GM21825 (cell line): Measurements from ENCODE around the gene CCDC33.

ENCODE experiments used
- ATAC-seq: cut with Tn5 transposase; IDR thresholded peaks from one replicate; pipeline ENCODE4 v1.9.1; 2021; ENCODE audit warnings: mild to moderate bottlenecking, moderate library complexity; ENCODE audit not compliant: unreplicated experiment

The CCDC33 gene

GRCh38 chr15:74311734-74312444 is 75.8 kb downstream of the CCDC33 start:
- ATAC-seq = no peak

DNA sequence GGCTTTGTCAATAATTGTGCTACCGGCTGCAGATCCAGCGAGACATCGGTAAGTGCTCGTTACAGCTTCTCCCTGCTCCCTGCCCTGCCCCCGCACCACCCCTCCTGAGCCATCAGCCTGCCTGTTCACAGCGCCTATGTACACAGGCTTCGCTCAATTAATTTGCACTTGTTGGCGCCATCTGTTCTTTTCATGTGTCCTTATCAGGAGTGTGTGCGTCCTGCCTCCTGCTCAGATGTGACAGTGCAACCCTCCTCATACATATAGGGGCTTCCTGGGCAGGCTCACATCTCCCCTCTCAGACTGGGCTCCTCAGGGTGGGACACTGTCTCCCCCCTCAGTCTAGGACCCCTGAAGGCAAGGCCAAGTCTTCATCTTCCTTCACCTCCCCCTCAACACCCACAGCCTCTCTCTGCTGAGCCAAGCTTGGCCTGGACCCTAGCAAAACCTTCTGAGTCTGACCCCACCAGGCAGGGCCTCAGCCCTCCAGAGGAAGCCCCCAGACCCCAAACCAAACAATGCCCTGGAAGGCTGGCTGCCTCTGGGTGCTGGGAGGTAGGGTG is 76.4 kb downstream of the CCDC33 start:
- ATAC-seq = no peak

DNA sequence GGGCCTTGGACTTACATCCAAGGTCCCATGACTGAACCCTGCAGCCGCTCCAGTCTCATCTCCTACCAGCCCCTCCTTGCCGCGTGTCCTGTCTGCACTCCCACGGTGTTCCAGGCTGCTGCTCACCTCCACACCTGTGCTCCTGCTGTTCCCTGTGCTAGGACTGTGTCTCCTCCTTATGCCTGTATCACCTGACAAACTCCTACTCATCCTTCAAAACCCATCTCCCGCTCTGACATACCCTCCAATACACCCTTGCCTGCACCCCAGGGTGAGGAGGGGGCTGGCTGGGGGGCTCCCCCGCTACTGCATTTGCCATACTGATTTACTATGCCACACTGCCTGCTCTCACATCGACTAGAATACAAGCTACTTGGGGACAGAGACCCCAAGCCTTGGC is 77.8 kb downstream of the CCDC33 start:
- ATAC-seq = no peak

GRCh38 chr15:74314795-74315438 is 78.8 kb downstream of the CCDC33 start:
- no peak for ATAC-seq

DNA sequence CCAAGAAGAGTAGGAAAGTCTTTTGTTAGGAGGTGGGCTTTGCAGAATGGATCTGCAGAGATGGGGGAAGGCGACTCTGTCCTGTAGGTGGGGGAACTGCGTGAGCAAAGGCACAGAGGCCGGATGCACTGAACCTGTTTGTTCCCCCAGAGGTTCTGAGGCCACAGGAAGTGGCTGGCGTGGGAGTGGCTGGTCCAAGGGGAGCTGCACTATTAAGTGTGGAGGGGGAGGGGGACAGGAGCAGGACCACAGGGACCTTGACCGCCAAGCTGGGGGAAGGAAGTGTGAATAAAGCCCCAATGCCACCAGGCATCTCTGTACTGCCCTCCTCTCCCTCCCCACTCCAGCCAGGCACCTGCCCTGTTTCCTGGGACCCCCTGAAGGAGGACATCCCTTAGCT is 79.5 kb downstream of the CCDC33 start:
- ATAC-seq = peak; percentile 80

DNA sequence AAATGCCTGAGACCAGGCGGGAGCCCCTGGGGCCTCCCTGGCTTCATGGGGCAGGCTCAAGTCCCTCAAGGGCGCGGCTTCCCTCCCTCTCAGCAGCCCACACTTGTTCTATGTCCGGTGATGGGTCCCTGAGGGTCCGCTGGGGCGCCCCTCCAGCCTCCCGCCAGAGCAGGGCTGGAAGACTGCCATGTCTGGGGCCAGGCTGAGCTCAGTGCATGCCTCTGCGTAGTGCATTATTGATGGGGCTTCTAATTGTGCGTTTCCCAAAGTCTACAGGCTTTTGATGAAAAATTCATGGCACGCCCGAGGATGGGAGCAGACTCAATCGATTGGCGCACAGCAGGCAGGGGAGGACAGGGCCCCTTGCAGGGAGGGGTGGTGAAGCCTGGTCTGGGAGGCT is 80.0 kb downstream of the CCDC33 start:
- ATAC-seq = no peak

GRCh38 chr15:74317820-74318375 is 81.8 kb downstream of the CCDC33 start:
- no peak for ATAC-seq

DNA sequence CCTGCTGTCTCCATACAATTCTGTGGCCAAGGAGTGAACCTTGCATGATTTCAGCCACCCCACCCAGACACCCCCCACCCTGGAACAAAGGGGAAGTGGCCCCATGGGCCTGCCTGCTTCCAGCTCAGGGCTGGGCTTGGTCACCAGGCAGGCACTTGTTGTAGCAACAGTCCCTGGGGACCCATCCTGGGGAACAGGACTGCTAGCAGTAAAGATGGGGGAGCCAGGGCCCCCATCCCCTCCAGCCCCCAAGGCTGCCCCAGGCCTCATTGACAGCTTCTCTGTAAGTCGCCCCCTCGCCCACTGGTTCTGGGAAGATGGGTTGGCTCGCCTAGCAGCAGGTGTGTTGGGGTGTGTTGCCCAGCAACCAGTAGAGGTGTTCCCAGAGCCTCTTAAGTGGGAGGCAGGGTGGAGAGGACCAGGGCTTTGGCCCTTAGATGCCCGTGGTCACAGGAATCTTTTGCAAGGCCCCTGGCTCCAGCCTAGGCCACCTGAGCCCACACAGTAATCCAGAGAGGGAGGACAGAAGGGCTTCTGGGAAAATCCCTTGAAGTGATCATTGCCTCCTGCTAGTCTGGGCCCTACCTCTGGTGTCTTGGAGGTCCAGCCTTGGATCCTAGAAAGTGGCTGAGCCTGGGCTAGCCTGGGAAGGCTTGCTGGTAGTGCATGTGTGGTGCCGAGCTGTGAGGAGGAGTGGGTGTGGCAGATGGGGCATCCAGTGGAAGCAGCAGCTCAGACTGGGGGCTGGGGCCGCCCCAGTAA is 82.4 kb downstream of the CCDC33 start:
- no peak for ATAC-seq

GRCh38 chr15:74319138-74319460 is 83.0 kb downstream of the CCDC33 start:
- ATAC-seq = no peak

GRCh38 chr15:74319596-74320351 is 83.6 kb downstream of the CCDC33 start:
- no peak for ATAC-seq

DNA sequence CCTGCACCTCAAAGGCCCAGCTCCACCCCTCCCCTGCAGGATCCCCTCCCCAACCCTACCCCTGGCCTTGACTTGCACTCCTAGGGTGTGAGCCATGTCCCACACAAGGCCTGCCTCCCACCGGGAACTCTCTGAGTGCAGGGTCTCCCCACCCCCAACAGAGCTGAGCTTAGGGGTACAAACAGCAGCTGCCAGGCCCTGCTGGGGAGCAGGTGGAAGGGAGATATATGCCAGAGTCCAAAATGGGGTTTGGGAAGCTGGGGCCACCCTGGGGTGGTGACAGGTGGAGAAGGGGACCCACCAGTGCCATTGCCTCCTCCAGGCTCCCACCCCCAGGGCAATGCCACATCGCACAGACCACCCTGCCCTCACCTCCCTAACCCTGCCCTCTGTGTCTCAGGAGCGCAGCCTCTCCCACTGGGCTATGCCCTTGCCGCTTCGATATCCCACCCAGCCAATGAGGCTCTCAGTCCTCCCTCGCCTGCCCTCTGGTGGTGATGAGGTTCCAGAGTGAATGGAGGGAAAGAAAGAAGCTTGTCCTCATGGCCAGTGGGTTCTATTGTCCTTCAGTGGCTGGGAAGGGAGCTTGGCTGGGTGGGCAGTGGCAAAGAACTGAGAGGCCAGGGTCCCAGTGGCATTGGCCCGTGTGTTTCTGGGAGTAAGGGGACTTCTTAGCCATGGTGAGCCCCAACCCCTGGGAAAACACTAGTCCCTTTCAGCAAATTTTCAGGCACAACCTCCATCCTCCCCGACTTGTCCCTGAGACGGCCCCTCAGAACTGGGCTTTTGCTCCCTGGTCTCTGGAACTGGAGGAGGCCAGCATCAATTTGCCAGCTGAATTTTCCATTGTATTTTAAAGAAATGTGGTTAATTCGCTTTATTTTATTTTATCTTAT is 84.5 kb downstream of the CCDC33 start:
- ATAC-seq = no peak

DNA sequence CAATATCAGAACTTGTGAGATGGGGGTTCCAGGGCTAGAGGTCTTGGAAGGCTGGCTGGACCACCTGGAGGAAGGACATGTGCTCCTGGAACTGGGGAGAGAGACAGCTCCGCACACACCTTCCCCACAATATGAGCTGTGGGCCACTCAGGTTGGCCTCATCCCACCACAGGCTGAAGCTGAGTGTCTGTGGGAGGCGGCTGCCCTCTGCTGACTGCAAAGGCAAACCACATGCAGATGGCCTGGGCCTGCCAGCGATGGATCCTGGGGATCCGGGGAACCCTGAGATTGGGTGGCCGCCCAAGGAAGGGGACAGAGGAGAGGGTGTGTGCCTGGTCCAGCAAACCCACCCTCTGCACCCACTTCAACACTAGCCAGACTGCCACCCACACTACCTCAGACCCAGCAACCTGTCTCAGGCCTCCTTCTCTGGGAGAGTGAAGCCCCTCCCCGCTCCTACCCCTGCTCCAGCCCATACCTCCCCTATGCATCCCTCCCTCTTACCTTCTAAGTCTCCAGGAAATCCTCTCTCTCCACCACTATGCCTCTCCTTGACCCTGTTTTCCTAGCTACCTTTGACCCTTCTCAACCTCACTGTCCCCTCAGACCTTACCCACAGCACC is 86.5 kb downstream of the CCDC33 start:
- ATAC-seq = peak; percentile 57

DNA sequence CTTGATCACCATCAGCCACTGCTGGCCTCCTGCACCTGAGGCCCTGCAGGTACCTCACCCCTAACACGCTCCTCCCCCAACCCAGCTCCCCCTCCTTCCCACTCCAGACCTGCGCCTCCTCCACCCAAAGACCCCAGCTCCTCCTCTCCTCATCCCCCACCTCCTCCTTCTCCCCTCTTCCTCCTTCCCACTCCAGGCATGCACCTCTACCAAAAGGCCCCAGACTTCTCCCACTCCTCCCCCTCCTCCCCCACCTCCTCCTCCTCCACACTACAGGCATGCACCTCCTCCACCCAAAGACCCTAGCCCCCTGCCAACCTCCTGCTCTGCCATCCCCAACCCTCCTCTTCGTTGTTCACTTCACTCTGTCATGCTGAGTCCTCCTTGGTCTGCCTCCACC is 88.6 kb downstream of the CCDC33 start:
- ATAC-seq = no peak

DNA sequence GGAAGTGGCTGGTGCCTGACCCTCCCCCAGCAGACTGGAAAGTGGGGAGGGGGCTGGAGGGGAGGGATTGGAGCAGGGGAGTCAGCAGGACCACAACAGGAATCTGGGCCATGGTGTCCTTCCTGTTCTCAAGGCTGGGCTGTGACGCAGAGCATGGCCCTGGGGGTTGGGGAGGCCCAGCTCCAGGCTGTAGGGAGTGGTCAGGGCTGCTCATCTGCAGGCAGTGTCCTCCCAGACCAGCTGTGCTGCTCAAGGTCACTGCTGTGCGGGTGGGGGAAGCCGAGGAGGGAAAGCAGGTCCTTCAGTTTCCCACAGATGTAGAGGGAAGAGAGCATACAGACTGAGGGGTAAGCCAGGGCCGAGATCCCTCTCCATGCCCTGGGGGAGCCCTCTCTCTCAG is 90.6 kb downstream of the CCDC33 start:
- ATAC-seq = no peak

- ATAC-seq = no peak
Measured at GRCh38 chr15:74327756-74328155, 91.6 kb downstream of the CCDC33 start.

- no peak for ATAC-seq
Measured at GRCh38 chr15:74328331-74329056, 92.4 kb downstream of the CCDC33 start.

DNA sequence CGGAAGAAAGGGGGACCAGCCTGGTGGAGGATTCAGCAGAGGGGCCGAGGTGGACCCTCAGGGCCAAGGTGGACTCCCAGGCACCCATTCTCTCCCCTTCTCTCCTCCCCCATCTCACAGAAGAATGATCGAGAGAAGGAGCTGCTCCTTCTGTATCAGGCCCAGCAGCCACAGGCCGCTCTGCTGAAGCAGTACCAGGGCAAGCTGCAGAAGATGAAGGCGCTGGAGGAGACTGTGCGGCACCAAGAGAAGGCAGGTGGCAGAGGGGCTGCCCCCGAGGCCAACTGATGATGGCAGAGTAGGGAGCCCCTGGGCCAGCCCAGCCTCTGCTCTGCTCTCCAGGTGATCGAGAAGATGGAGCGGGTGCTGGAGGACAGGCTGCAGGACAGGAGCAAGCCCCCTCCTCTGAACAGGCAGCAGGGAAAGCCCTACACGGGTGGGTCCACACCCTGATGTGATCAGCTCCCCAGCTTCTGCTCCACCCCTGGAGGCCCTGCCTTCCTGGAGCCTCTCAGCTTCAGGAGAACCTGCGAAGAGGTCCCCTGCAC is 94.8 kb downstream of the CCDC33 start:
- no peak for ATAC-seq

- ATAC-seq = no peak
Measured at GRCh38 chr15:74332011-74332410, 95.9 kb downstream of the CCDC33 start.
